GM23338 (cell line): ENCODE data around the gene SH3BP4.

Experiments
- POLR2AphosphoS5 ChIP-seq: IDR thresholded peaks from 2 replicates; pipeline ENCODE4 v1.6.1; 2016; ENCODE audit warnings: antibody characterized with exemption, low read depth
- TF ChIP-seq, protein P1 (sequence below), 2 experiments: fragments of 200-600 bp in 1 of 2; sonication (generic) in 1 of 2; conservative IDR thresholded peaks; 2 replicates each; pipeline versions ENCODE4 v1.5.1 to v1.6.1; 2016 to 2017; ENCODE audit warnings: antibody characterized with exemption in 2 of 2, low read depth in 2 of 2, mild to moderate bottlenecking in 2 of 2, moderate library complexity in 1 of 2

DNA sequence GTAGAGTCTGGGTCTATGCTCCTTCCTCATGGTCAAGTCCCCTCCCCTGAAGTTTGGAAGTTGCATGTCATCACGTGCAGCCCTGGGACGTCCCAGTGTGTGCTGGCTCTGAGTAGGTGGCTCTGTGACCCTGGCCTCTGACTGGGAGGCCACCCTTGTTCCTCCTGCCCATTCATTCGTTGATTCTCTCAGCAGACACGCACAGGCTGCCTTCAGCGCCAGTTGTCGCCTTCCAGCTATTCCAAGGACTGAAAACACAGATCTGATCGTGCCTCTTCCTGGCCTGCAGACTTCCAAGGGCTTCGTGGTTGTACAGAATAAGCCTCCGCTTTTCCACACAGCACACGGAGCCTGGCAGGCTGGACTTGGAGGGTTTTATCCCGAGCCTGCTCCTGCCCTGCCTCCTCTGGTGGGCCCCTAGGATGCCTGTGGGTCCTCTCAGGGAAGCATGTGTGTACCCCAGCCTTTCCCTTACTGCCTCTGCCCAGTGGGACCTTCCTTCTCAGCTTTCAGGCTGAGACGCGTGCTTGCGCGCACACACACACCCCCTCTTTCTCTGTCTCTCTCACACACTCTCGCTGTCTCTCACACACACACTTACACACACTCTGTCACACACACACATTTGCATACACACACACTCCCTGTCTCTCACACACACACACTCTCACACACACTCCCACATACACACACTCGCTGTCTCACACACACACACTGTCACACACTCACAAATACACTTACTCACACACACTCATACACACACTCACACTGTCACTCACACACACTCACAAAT, 17.7 kb downstream of the SH3BP4 start:
- no peak for TF ChIP-seq POLR2AphosphoS5
- TF ChIP-seq, protein P1, sequence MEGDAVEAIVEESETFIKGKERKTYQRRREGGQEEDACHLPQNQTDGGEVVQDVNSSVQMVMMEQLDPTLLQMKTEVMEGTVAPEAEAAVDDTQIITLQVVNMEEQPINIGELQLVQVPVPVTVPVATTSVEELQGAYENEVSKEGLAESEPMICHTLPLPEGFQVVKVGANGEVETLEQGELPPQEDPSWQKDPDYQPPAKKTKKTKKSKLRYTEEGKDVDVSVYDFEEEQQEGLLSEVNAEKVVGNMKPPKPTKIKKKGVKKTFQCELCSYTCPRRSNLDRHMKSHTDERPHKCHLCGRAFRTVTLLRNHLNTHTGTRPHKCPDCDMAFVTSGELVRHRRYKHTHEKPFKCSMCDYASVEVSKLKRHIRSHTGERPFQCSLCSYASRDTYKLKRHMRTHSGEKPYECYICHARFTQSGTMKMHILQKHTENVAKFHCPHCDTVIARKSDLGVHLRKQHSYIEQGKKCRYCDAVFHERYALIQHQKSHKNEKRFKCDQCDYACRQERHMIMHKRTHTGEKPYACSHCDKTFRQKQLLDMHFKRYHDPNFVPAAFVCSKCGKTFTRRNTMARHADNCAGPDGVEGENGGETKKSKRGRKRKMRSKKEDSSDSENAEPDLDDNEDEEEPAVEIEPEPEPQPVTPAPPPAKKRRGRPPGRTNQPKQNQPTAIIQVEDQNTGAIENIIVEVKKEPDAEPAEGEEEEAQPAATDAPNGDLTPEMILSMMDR (conservative IDR thresholded peaks at IDR 0.05; ENCODE audit: low read depth in 2 of 2): no peak
